Measurements from ENCODE around the gene MRPS31.

DNA sequence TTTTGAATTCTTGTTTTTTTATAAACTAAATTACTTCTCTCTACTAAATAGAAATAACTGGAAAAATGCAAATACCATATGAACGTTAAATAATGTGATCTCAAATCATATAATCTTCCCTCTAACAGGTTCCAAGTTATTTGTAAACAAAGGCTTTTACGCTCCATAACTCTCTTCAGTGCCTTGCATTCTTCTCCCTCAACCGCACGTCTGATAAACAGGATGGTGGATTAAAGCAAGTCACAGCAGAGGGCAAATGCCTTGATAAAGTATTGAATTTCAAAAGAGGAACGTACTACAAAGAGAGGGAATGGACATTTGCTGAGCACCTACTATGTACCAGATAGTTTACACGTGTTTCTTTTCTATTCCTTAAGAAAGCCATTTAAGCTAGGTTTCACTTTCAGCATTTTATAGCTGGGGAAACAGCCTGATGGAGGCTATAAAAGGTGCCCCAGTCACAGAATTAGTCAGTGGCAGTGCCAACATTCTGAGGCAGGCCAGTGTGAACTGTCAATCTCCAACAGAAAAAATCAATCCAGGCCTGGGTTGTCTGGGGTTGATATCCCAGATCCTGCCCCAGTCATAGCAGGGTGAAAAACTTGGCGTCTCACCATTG lies 15.8 kb downstream of the MRPS31 start:
- TF ChIP-seq POLR2AphosphoS5 (IDR thresholded peaks at IDR 0.05; ENCODE audit: borderline replicate concordance, low read depth, low read length) (no peak), EZH2 (IDR thresholded peaks at IDR 0.05) (no peak), FOXP2 (optimal IDR thresholded peaks at IDR 0.05; ENCODE audit: control extremely low read depth, extremely low read length, insufficient read depth) (no peak)

Data from SK-N-MC (cell line).